Caco-2 (cell line): Measurements from ENCODE around the gene SPP2. TPM values are rescaled to one million over a fixed set of nuclear protein-coding genes. Genes with fewer than 3 reads are reported as not detected.

Experiments
- BruUV-seq: library from RNA; stranded (reverse); fragments of 400-500 nt; replicated peaks from 2 replicates; lab custom pipeline; 2021; lab: Mats Ljungman, UMichigan
- CTCF ChIA-PET: fragments of 300-600 bp; sonication (Branson Sonifier 250); formaldehyde crosslinking; loops from one replicate; lab custom pipeline; 2022; ENCODE audit warnings: antibody characterized with exemption; lab: Charles Lee
- POLR2A ChIA-PET: fragments of 300-600 bp; sonication (Branson Sonifier 250); formaldehyde crosslinking; loops from one replicate; lab custom pipeline; 2022; ENCODE audit warnings: antibody characterized with exemption; lab: Charles Lee
- DNase-seq, 2 experiments: peaks; one replicate each; pipeline versions ENCODE4 v3.0.0 to v3.0.0-alpha.2; 2020 to 2022
- H3K27me3 ChIP-seq: replicated peaks from 2 replicates; pipeline ENCODE4 v1.6.0; 2011; ENCODE audit warnings: low read length; ENCODE audit not compliant: control insufficient read depth, insufficient read depth
- H3K36me3 ChIP-seq: 2 replicates; pipeline ENCODE4 v1.5.1; 2011; ENCODE audit warnings: low read length; ENCODE audit not compliant: control insufficient read depth, insufficient read depth
- H3K4me1 ChIP-seq: fragments of 250-450 bp; sonication (Bioruptor Pico); 2 replicates; pipeline ENCODE4 v1.5.1; 2020; ENCODE audit warnings: mild to moderate bottlenecking
- H3K4me3 ChIP-seq: 2 replicates; pipeline ENCODE4 v1.5.1; 2011; ENCODE audit warnings: low read depth, mild to moderate bottlenecking, control low read depth, low read length
- H3K9me3 ChIP-seq: fragments of 250-450 bp; sonication (Bioruptor Pico); 2 replicates; pipeline ENCODE4 v1.5.1; 2020; ENCODE audit warnings: mild to moderate bottlenecking, moderate library complexity
- H3K27ac Mint-ChIP-seq: one replicate; pipeline ENCODE4 v1.8.0; 2022; ENCODE audit warnings: mixed read lengths; ENCODE audit not compliant: unreplicated experiment
- H3K27me3 Mint-ChIP-seq: one replicate; pipeline ENCODE4 v1.8.0; 2022; ENCODE audit warnings: mixed read lengths; ENCODE audit not compliant: insufficient read depth, unreplicated experiment
- H3K36me3 Mint-ChIP-seq: one replicate; pipeline ENCODE4 v1.8.0; 2022; ENCODE audit warnings: mild to moderate bottlenecking, mixed read lengths; ENCODE audit not compliant: insufficient read depth, unreplicated experiment
- H3K4me1 Mint-ChIP-seq: one replicate; pipeline ENCODE4 v1.8.0; 2022; ENCODE audit warnings: low read depth, mixed read lengths; ENCODE audit not compliant: unreplicated experiment
- H3K4me3 Mint-ChIP-seq: one replicate; pipeline ENCODE4 v1.8.0; 2022; ENCODE audit warnings: mild to moderate bottlenecking, moderate library complexity, mixed read lengths; ENCODE audit not compliant: unreplicated experiment
- H3K9me3 Mint-ChIP-seq: one replicate; pipeline ENCODE4 v1.8.0; 2022; ENCODE audit warnings: mixed read lengths; ENCODE audit not compliant: unreplicated experiment
- intact Hi-C: fragments of 100-400 bp; cut with micrococcal nuclease; formaldehyde crosslinking; loops from one replicate; pipeline ENCODE4 v1.10.0; 2022; ENCODE audit not compliant: unreplicated experiment
- total RNA-seq: library from RNA; stranded (reverse); gene quantifications from 2 replicates; pipeline ENCODE4 v1.2.3, GENCODE V29; 2022
- TF ChIP-seq, protein P1 (sequence below), 2 experiments: fragments of 200-600 bp in 1 of 2; IDR thresholded peaks; 1 replicate in 1 of 2; 2 replicates in 1 of 2; pipeline versions ENCODE4 v1.5.1 to v1.8.0; 2011 to 2022; ENCODE audit warnings: antibody characterized with exemption in 1 of 2, control low read depth in 1 of 2, inconsistent platforms in 1 of 2, low read depth in 1 of 2, low read length in 1 of 2, mild to moderate bottlenecking in 1 of 2, moderate library complexity in 1 of 2; ENCODE audit not compliant: insufficient read depth in 1 of 2, severe bottlenecking in 1 of 2, unreplicated experiment in 1 of 2

The SPP2 gene
- total RNA-seq, 1 experiment from 2014 or later, result not detected

DNA sequence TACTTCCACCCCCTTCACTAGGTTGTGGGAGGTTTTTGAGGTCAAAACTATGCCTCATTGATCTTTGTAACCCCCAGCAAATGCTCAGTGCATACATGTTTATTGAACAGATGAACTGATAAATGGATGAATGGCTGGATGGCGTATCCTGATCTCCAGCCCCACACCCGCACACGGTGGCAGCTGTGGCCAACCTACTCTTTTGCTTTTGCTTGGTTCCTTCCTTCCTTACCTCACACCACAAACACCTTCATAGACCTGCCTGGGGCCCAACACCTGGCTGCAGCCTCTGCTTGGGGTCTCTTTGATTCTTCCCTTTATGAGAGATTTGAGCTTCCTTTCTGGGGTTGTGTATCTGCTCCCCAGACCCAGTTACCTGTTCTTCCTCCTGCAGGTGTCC, 25.9 kb downstream of the SPP2 start:
- CTCF ChIA-PET, result no interaction called here
- H3K27me3 Mint-ChIP-seq, result no peaks in the 10 kb centered on the region
- no peak for DNase-seq
- no peak overlapping the region for H3K4me3 Mint-ChIP-seq
- TF ChIP-seq, protein P1, sequence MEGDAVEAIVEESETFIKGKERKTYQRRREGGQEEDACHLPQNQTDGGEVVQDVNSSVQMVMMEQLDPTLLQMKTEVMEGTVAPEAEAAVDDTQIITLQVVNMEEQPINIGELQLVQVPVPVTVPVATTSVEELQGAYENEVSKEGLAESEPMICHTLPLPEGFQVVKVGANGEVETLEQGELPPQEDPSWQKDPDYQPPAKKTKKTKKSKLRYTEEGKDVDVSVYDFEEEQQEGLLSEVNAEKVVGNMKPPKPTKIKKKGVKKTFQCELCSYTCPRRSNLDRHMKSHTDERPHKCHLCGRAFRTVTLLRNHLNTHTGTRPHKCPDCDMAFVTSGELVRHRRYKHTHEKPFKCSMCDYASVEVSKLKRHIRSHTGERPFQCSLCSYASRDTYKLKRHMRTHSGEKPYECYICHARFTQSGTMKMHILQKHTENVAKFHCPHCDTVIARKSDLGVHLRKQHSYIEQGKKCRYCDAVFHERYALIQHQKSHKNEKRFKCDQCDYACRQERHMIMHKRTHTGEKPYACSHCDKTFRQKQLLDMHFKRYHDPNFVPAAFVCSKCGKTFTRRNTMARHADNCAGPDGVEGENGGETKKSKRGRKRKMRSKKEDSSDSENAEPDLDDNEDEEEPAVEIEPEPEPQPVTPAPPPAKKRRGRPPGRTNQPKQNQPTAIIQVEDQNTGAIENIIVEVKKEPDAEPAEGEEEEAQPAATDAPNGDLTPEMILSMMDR (IDR thresholded peaks at IDR 0.05; ENCODE audit: insufficient read depth in 1 of 2, low read depth in 1 of 2, low read length in 1 of 2, severe bottlenecking in 1 of 2, unreplicated experiment in 1 of 2), result no peak
- H3K27ac Mint-ChIP-seq, result no peak overlapping the region
- H3K36me3 ChIP-seq, result no peaks in the 10 kb centered on the region
- POLR2A ChIA-PET, result no interaction called here
- H3K27me3 ChIP-seq, result no peaks in the 10 kb centered on the region
- intact Hi-C loops, result no loop called here
- no peak overlapping the region for H3K4me3 ChIP-seq
- H3K4me1 ChIP-seq, result no peaks in the 10 kb centered on the region
- no peaks in the 10 kb centered on the region for H3K9me3 Mint-ChIP-seq
- H3K9me3 ChIP-seq, result no peaks in the 10 kb centered on the region
- no TSS peak for BruUV-seq
- no peaks in the 10 kb centered on the region for H3K4me1 Mint-ChIP-seq
- no peaks in the 10 kb centered on the region for H3K36me3 Mint-ChIP-seq

- Histone ChIP-seq H3K9me3 (no peaks in the 10 kb centered on the region), H3K4me3 (no peak overlapping the region), H3K27me3 (no peaks in the 10 kb centered on the region), H3K4me1 (no peaks in the 10 kb centered on the region), H3K36me3 (no peaks in the 10 kb centered on the region)
- no TSS peak for BruUV-seq
- ChIA-PET CTCF (no interaction called here), POLR2A (no interaction called here)
- Mint-ChIP-seq H3K4me1 (no peaks in the 10 kb centered on the region), H3K36me3 (no peaks in the 10 kb centered on the region), H3K9me3 (no peaks in the 10 kb centered on the region), H3K4me3 (no peak overlapping the region), H3K27ac (no peak overlapping the region), H3K27me3 (no peaks in the 10 kb centered on the region)
- no peak for DNase-seq
- TF ChIP-seq, protein P1 (IDR thresholded peaks at IDR 0.05; ENCODE audit: insufficient read depth in 1 of 2, low read depth in 1 of 2, low read length in 1 of 2, severe bottlenecking in 1 of 2, unreplicated experiment in 1 of 2), result no peak
- intact Hi-C loops, result no loop called here
These were observed 27.6 kb downstream of the SPP2 start for GRCh38 chr2:234078129-234078528.

DNA sequence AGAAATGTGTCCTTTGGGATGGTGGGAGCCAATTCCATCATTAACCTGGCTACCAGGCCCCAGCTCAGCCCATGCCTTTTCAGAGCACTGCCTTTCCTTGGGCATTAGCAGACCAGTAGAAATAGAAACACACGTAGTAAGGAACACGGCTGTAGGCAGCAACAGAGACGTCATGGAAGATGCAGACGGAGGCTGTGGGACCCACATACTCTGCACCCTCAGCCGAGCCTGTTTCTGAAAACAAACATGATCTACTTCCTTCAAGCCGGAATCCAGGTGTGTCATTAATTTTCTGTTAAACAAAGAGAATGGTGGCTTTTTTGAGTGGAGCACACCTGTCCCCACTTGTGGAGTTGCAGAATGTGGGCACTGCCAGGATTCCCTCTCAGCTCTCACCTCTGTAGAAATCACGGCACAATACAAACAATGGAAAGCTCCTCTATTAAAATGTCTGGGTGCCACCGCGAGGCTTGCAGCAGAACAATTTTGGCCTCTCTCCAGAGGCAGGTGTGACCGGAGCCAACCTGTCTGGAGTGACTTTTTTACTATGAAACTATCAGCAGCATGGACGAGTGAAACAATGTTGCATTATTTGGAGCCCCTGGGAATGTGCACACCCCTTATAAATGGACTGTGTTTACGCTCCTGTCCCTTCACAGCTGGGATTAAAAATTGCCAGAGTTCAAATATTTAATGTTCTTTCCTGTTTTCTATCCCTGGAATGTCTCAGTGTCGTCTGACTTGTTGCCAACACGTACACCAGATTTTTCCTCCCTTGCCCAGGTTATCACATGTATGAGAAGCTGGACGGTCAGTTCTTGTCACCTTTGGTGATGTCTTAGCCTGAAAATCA, 31.7 kb downstream of the SPP2 start:
- no peak overlapping the region for H3K4me3 ChIP-seq
- no peak for DNase-seq
- H3K9me3 ChIP-seq, result no peaks in the 10 kb centered on the region
- no peak overlapping the region for H3K27ac Mint-ChIP-seq
- no peak overlapping the region for H3K4me3 Mint-ChIP-seq
- TF ChIP-seq, protein P1 (IDR thresholded peaks at IDR 0.05; ENCODE audit: insufficient read depth in 1 of 2, low read depth in 1 of 2, low read length in 1 of 2, severe bottlenecking in 1 of 2, unreplicated experiment in 1 of 2), result no peak
- H3K4me1 Mint-ChIP-seq, result no peaks in the 10 kb centered on the region
- intact Hi-C loops, result no loop called here
- ChIA-PET CTCF (no interaction called here), POLR2A (no interaction called here)
- no peaks in the 10 kb centered on the region for H3K36me3 Mint-ChIP-seq
- H3K27me3 ChIP-seq, result no peaks in the 10 kb centered on the region
- H3K4me1 ChIP-seq, result no peaks in the 10 kb centered on the region
- no TSS peak for BruUV-seq
- H3K27me3 Mint-ChIP-seq, result peaks cover 12% of the 10 kb centered on the region
- H3K36me3 ChIP-seq, result no peaks in the 10 kb centered on the region
- no peaks in the 10 kb centered on the region for H3K9me3 Mint-ChIP-seq
